ENCODE measurements around the gene PRIMA1.

Gene PRIMA1

GRCh38 chr14:93693914-93694313 lies 94.4 kb downstream of the PRIMA1 start:
- Histone ChIP-seq H3K27ac (no peak overlapping the region), H3K4me3 (no peak overlapping the region)

GRCh38 chr14:93691042-93691780 lies 97.1 kb downstream of the PRIMA1 start:
- no peak overlapping the region for H3K4me3 ChIP-seq
- H3K27ac ChIP-seq, result no peak overlapping the region

GRCh38 chr14:93690146-93690545 lies 98.1 kb downstream of the PRIMA1 start:
- Histone ChIP-seq H3K27ac (no peak overlapping the region), H3K4me3 (no peak overlapping the region)

GRCh38 chr14:93688820-93689219 lies 99.5 kb downstream of the PRIMA1 start:
- no peak overlapping the region for H3K27ac ChIP-seq
- H3K4me3 ChIP-seq, result no peak overlapping the region

- no peak overlapping the region for H3K27ac ChIP-seq
Observed at GRCh38 chr14:93688239-93688666, 100.0 kb downstream of the PRIMA1 start.

GRCh38 chr14:93686268-93686667 lies 102.0 kb downstream of the PRIMA1 start:
- H3K4me3 ChIP-seq, result no peak overlapping the region
- no peak overlapping the region for H3K27ac ChIP-seq

More at GRCh38 chr14:93688239-93688666, 100.0 kb downstream of the PRIMA1 start:
- no peak overlapping the region for H3K4me3 ChIP-seq

GRCh38 chr14:93685121-93685895 lies 103.0 kb downstream of the PRIMA1 start:
- H3K4me3 ChIP-seq, result no peak overlapping the region

GRCh38 chr14:93683226-93683625 lies 105.1 kb downstream of the PRIMA1 start:
- Histone ChIP-seq H3K27ac (no peak overlapping the region), H3K4me3 (no peak overlapping the region)

More at GRCh38 chr14:93685121-93685895, 103.0 kb downstream of the PRIMA1 start:
- no peak overlapping the region for H3K27ac ChIP-seq

GRCh38 chr14:93682459-93682858 lies 105.8 kb downstream of the PRIMA1 start:
- Histone ChIP-seq H3K4me3 (no peak overlapping the region), H3K27ac (no peak overlapping the region)

- Histone ChIP-seq H3K4me3 (no peak overlapping the region), H3K27ac (no peak overlapping the region)
Observed at GRCh38 chr14:93676416-93676958, 111.8 kb downstream of the PRIMA1 start.

GRCh38 chr14:93675651-93676050 lies 112.6 kb downstream of the PRIMA1 start:
- no peak overlapping the region for H3K27ac ChIP-seq
- H3K4me3 ChIP-seq, result no peak overlapping the region

- Histone ChIP-seq H3K27ac (no peak overlapping the region), H3K4me3 (no peak overlapping the region)
Observed at GRCh38 chr14:93674343-93674742, 113.9 kb downstream of the PRIMA1 start.

- no peak overlapping the region for H3K27ac ChIP-seq
- no peak overlapping the region for H3K4me3 ChIP-seq
Observed at GRCh38 chr14:93669632-93670031, 118.7 kb downstream of the PRIMA1 start.
